Stimulated activated CD8-positive, alpha-beta memory T cell treated with anti-CD3 and anti-CD28 coated beads, Interleukin-15, amount 100 ng/mL, for 24 hours (primary cell): ENCODE data around the gene ODC1.
"Not testable (repeated sequence)": the region's sequence is repeated elsewhere in the genome, so short reads cannot be mapped to it uniquely, and the experiment has no call there.

Experiments used
- DNase-seq: peaks from one replicate; pipeline ENCODE4 v3.0.0-alpha.2; 2020; ENCODE audit warnings: low read depth

ODC1 gene

GRCh38 chr2:10478298-10478625, 30.1 kb upstream of the ODC1 start:
- DNase-seq = no peak

- DNase-seq = no peak
Observed at GRCh38 chr2:10477443-10478297, 29.5 kb upstream of the ODC1 start.

- DNase-seq = no peak
Observed at GRCh38 chr2:10476723-10477442, 28.8 kb upstream of the ODC1 start.

GRCh38 chr2:10475811-10476660, 27.9 kb upstream of the ODC1 start:
- no peak for DNase-seq

GRCh38 chr2:10475221-10475722, 27.1 kb upstream of the ODC1 start:
- no peak for DNase-seq

GRCh38 chr2:10473121-10473756, 25.1 kb upstream of the ODC1 start:
- no peak for DNase-seq

- DNase-seq = no peak
Observed at GRCh38 chr2:10471955-10472354, 23.8 kb upstream of the ODC1 start.

GRCh38 chr2:10471046-10471571, 23.0 kb upstream of the ODC1 start:
- no peak for DNase-seq

- no peak for DNase-seq
Observed at GRCh38 chr2:10469955-10470608, 22.0 kb upstream of the ODC1 start.

- no peak for DNase-seq
Observed at GRCh38 chr2:10469301-10469700, 21.2 kb upstream of the ODC1 start.

- no peak for DNase-seq
Observed at GRCh38 chr2:10467401-10467800, 19.3 kb upstream of the ODC1 start.

GRCh38 chr2:10466801-10467200, 18.7 kb upstream of the ODC1 start:
- DNase-seq = no peak

- no peak for DNase-seq
Observed at GRCh38 chr2:10465910-10466309, 17.8 kb upstream of the ODC1 start.

GRCh38 chr2:10462178-10463083, 14.3 kb upstream of the ODC1 start:
- no peak for DNase-seq

GRCh38 chr2:10460366-10460796, 12.3 kb upstream of the ODC1 start:
- no peak for DNase-seq

GRCh38 chr2:10457846-10458598, 9.9 kb upstream of the ODC1 start:
- DNase-seq = no peak

- not testable (repeated sequence) for DNase-seq
Observed at GRCh38 chr2:10457195-10457594, 9.1 kb upstream of the ODC1 start.

GRCh38 chr2:10454505-10454904, 6.4 kb upstream of the ODC1 start:
- no peak for DNase-seq

GRCh38 chr2:10453905-10454298, 5.8 kb upstream of the ODC1 start:
- DNase-seq = no peak
